WERI-Rb-1 (cell line): ENCODE data around the gene TMEM219.
A peak's percentile ranks its signal among the peaks of the same experiment; 100 is the strongest.
"Not testable (repeated sequence)": the region's sequence is repeated elsewhere in the genome, so short reads cannot be mapped to it uniquely, and the experiment has no call there.

Experiments used
- DNase-seq: peaks from one replicate; pipeline ENCODE4 v3.0.0-alpha.2; 2020
- H3K27ac ChIP-seq: fragments of 250-450 bp; sonication (Bioruptor Pico); 2 replicates; pipeline ENCODE4 v1.5.1; 2020; ENCODE audit warnings: mild to moderate bottlenecking, moderate library complexity
- H3K27me3 ChIP-seq: fragments of 250-450 bp; sonication (Bioruptor Pico); 2 replicates; pipeline ENCODE4 v1.5.1; 2021; ENCODE audit warnings: mild to moderate bottlenecking, low read depth, moderate library complexity; ENCODE audit not compliant: insufficient read depth, severe bottlenecking
- H3K36me3 ChIP-seq: fragments of 250-450 bp; sonication (Bioruptor Pico); 2 replicates; pipeline ENCODE4 v1.5.1; 2020; ENCODE audit warnings: mild to moderate bottlenecking, moderate library complexity
- H3K4me3 ChIP-seq: 2 replicates; pipeline ENCODE4 v1.5.1; 2011; ENCODE audit warnings: low read depth, mild to moderate bottlenecking, control low read depth, low read length
- H3K9me3 ChIP-seq: fragments of 250-450 bp; sonication (Bioruptor Pico); 2 replicates; pipeline ENCODE4 v1.5.1; 2021; ENCODE audit warnings: mild to moderate bottlenecking, moderate library complexity; ENCODE audit not compliant: severe bottlenecking
- TF ChIP-seq, protein P1 (sequence below): IDR thresholded peaks from 2 replicates; pipeline ENCODE4 v1.5.1; 2011; ENCODE audit warnings: low read depth, mild to moderate bottlenecking, control low read depth, inconsistent platforms, low read length

TMEM219 gene

DNA sequence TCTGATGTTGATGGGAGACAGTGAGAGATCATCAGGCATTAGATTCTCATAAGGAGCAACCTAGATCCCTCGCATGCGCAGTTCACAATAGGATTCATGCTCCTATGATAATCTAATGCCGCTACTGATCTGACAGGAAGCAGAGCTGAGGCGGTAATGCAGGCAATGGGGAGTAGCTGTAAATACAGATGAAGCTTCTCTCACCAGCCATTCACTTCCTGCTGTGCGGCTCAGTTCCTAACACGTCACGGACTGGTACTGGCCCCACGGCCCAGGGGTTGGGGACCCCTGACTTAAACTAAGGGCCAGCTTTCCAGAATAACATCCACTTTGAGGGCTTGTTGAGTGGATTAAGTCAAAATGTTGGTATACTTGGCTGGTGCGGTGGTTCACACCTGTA is 2.6 kb upstream of the TMEM219 start:
- no peaks in the 10 kb centered on the region for H3K27me3 ChIP-seq
- peaks cover 11% of the 10 kb centered on the region for H3K9me3 ChIP-seq
- TF ChIP-seq, protein P1, sequence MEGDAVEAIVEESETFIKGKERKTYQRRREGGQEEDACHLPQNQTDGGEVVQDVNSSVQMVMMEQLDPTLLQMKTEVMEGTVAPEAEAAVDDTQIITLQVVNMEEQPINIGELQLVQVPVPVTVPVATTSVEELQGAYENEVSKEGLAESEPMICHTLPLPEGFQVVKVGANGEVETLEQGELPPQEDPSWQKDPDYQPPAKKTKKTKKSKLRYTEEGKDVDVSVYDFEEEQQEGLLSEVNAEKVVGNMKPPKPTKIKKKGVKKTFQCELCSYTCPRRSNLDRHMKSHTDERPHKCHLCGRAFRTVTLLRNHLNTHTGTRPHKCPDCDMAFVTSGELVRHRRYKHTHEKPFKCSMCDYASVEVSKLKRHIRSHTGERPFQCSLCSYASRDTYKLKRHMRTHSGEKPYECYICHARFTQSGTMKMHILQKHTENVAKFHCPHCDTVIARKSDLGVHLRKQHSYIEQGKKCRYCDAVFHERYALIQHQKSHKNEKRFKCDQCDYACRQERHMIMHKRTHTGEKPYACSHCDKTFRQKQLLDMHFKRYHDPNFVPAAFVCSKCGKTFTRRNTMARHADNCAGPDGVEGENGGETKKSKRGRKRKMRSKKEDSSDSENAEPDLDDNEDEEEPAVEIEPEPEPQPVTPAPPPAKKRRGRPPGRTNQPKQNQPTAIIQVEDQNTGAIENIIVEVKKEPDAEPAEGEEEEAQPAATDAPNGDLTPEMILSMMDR: no peak
- no peaks in the 10 kb centered on the region for H3K36me3 ChIP-seq
- no peak overlapping the region for H3K4me3 ChIP-seq
- H3K27ac ChIP-seq: peak overlapping the region; percentile 45; the same call in 1 of the 2 replicates
- DNase-seq: peak; percentile 50

DNA sequence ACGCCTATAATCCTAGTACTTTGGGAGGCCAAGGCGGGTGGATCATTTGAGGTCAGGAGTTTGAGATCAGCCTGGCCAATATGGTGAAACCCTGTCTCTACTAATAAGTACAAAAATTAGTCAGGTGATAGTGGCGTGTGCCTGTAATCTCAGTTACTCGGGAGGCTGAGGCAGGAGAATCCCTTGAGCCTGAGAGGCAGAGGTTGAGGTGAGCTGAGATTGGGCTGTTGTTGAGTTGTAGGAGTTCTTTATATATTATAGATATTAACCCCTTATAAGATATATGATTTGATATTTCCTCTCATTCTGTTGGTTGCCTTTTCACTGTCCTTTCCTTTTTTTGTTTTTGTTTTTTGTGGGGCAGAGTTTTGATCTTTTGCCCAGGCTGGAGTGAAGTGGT is 2.1 kb upstream of the TMEM219 start:
- DNase-seq, H3K27me3 ChIP-seq, H3K4me3 ChIP-seq, H3K27ac ChIP-seq, H3K36me3 ChIP-seq: not testable (repeated sequence)
- peaks cover 11% of the 10 kb centered on the region for H3K9me3 ChIP-seq

GRCh38 chr16:29961127-29961478 is 776 bp upstream of the TMEM219 start:
- DNase-seq: peak; percentile 84
- Histone ChIP-seq H3K36me3 (no peaks in the 10 kb centered on the region), H3K4me3 (peak overlapping the region; percentile 48), H3K27me3 (no peaks in the 10 kb centered on the region), H3K9me3 (peaks cover 11% of the 10 kb centered on the region), H3K27ac (peak overlapping the region; percentile 79)
- TF ChIP-seq, protein P1: no peak

- Histone ChIP-seq H3K9me3 (peaks cover 11% of the 10 kb centered on the region), H3K36me3 (peaks cover 2% of the 10 kb centered on the region; the same call in 1 of the 2 replicates), H3K4me3 (peak overlapping the region; percentile 48), H3K27me3 (no peaks in the 10 kb centered on the region), H3K27ac (peak overlapping the region; percentile 79)
- DNase-seq: no peak
- TF ChIP-seq, protein P1: no peak
Observed at GRCh38 chr16:29962344-29962994, 590 bp downstream of the TMEM219 start.

DNA sequence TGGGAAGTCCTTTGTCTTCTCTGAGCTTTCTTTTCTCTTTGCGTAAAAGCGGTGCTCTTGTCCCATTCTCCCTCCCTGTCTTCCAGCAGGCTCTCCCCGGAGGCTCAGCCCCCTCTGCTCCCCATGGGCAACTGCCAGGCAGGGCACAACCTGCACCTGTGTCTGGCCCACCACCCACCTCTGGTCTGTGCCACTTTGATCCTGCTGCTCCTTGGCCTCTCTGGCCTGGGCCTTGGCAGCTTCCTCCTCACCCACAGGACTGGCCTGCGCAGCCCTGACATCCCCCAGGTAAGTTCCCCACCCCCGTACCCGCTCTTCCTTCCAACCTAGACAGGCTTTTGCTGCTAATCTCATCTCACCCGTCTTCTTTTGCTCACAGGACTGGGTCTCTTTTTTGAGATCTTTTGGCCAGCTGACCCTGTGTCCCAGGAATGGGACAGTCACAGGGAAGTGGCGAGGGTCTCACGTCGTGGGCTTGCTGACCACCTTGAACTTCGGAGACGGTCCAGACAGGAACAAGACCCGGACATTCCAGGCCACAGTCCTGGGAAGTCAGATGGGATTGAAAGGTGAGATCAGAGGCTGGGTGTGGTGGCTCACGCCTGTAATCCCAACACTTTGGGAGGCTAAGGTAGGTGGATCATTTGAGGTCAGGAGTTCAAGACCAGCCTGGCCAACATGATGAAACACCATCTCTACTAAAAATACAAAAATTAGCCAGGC is 1.3 kb downstream of the TMEM219 start:
- no peak for DNase-seq
- Histone ChIP-seq H3K27me3 (no peaks in the 10 kb centered on the region), H3K4me3 (no peak overlapping the region), H3K36me3 (peaks cover 6% of the 10 kb centered on the region; the same call in 1 of the 2 replicates), H3K9me3 (peaks cover 11% of the 10 kb centered on the region), H3K27ac (no peak overlapping the region)
- TF ChIP-seq, protein P1: no peak

DNA sequence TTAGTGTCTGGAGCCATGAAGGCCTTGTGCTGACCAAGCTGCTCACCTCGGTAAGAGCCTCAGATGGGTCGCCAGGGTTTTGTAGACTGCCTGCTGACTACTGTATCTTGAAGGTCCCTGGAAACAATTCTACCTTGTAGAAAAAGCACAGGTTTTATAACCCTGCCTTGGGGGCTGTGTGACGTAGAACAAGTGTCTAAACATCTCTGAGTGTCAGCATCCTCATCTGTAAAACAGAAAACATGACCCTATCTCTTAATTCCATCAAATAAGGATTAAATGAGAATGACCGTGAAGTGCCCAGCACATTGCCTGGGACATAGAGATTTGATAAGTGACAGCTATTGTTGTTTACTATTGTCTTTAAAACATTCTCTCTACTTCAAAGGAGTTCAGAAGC is 6.3 kb downstream of the TMEM219 start:
- no peak for DNase-seq
- peaks cover 27% of the 10 kb centered on the region for H3K36me3 ChIP-seq
- TF ChIP-seq, protein P1: no peak
- H3K27ac ChIP-seq: no peak overlapping the region
- H3K4me3 ChIP-seq: no peak overlapping the region
- peaks cover 7% of the 10 kb centered on the region for H3K9me3 ChIP-seq
- H3K27me3 ChIP-seq: no peaks in the 10 kb centered on the region
